Mesenchymal stem cell (in vitro differentiated cells and primary cell): ENCODE data around the gene PKD1L1.

Experiments used
- DNase-seq: peaks from one replicate; pipeline ENCODE4 v3.0.0-alpha.2; 2013
- H2AFZ ChIP-seq: one replicate; pipeline ENCODE4 v1.6.1; 2013; ENCODE audit warnings: low read depth, mild to moderate bottlenecking, control low read depth, inconsistent platforms, low read length, moderate library complexity
- H2AK5ac ChIP-seq: 2 replicates; pipeline ENCODE4 v1.6.1; 2013; ENCODE audit warnings: low read length, moderate library complexity, mild to moderate bottlenecking, inconsistent platforms; ENCODE audit not compliant: severe bottlenecking
- H2BK120ac ChIP-seq: one replicate; pipeline ENCODE4 v1.6.1; 2013; ENCODE audit warnings: low read depth, mild to moderate bottlenecking, inconsistent platforms, low read length, moderate library complexity
- H2BK12ac ChIP-seq, 2 experiments: one replicate each; pipeline ENCODE4 v1.6.1; 2013; ENCODE audit warnings: inconsistent platforms in 2 of 2, low read length in 2 of 2, mild to moderate bottlenecking in 2 of 2, moderate library complexity in 2 of 2, control low read depth in 1 of 2
- H2BK15ac ChIP-seq: one replicate; pipeline ENCODE4 v1.6.1; 2013; ENCODE audit warnings: mild to moderate bottlenecking, low read depth, inconsistent platforms; ENCODE audit not compliant: poor library complexity, severe bottlenecking
- H2BK5ac ChIP-seq: 2 replicates; pipeline ENCODE4 v1.6.1; 2013; ENCODE audit warnings: low read depth, mild to moderate bottlenecking, low read length, control low read depth, inconsistent platforms; ENCODE audit not compliant: poor library complexity, severe bottlenecking
- H3K14ac ChIP-seq, 2 experiments: one replicate each; pipeline ENCODE4 v1.6.1; 2013; ENCODE audit warnings: inconsistent platforms in 2 of 2, low read length in 2 of 2, control low read depth in 1 of 2, mild to moderate bottlenecking in 1 of 2, moderate library complexity in 1 of 2
- H3K18ac ChIP-seq, 2 experiments: one replicate each; pipeline ENCODE4 v1.6.1; 2013; ENCODE audit warnings: inconsistent platforms in 2 of 2, low read length in 2 of 2, control low read depth in 1 of 2, low read depth in 1 of 2, mild to moderate bottlenecking in 1 of 2
- H3K23ac ChIP-seq, 2 experiments: one replicate each; pipeline ENCODE4 v1.6.1; 2013; ENCODE audit warnings: inconsistent platforms in 2 of 2, low read length in 2 of 2, mild to moderate bottlenecking in 2 of 2, moderate library complexity in 2 of 2, control low read depth in 1 of 2
- H3K27ac ChIP-seq: 2 replicates; pipeline ENCODE4 v1.5.1; 2013; ENCODE audit warnings: mild to moderate bottlenecking, moderate library complexity, low read length, control low read depth, inconsistent platforms; ENCODE audit not compliant: poor library complexity, severe bottlenecking
- H3K27me3 ChIP-seq, 2 experiments: 2 replicates each; pipeline versions ENCODE4 v1.6.1 to v1.7.0; 2013; ENCODE audit warnings: low read length in 2 of 2, mild to moderate bottlenecking in 2 of 2, moderate library complexity in 2 of 2, control low read depth in 1 of 2, inconsistent platforms in 1 of 2; ENCODE audit not compliant: control insufficient read depth in 1 of 2, insufficient read depth in 1 of 2
- H3K36me3 ChIP-seq, 2 experiments: 2 replicates each; pipeline versions ENCODE4 v1.6.1 to v1.7.0; 2013; ENCODE audit warnings: low read length in 2 of 2, control low read depth in 1 of 2, inconsistent platforms in 1 of 2, low read depth in 1 of 2, mild to moderate bottlenecking in 1 of 2; ENCODE audit not compliant: insufficient read depth in 2 of 2, control insufficient read depth in 1 of 2
- H3K4ac ChIP-seq, 2 experiments: one replicate each; pipeline ENCODE4 v1.6.1; 2013; ENCODE audit warnings: inconsistent platforms in 2 of 2, low read length in 2 of 2, mild to moderate bottlenecking in 2 of 2, moderate library complexity in 2 of 2, control low read depth in 1 of 2, low read depth in 1 of 2
- H3K4me1 ChIP-seq: 2 replicates; pipeline ENCODE4 v1.6.1; 2013; ENCODE audit warnings: low read depth, low read length, control low read depth; ENCODE audit not compliant: control insufficient read depth, insufficient read depth
- H3K4me2 ChIP-seq: 2 replicates; pipeline ENCODE4 v1.6.1; 2013; ENCODE audit warnings: low read length, mild to moderate bottlenecking, inconsistent platforms; ENCODE audit not compliant: poor library complexity, severe bottlenecking
- H3K4me3 ChIP-seq, 2 experiments: 2 replicates each; pipeline versions ENCODE4 v1.5.1 to v1.7.0; 2013; ENCODE audit warnings: low read length in 2 of 2, mild to moderate bottlenecking in 2 of 2, control low read depth in 1 of 2, low read depth in 1 of 2; ENCODE audit not compliant: insufficient read depth in 1 of 2
- H3K79me1 ChIP-seq: replicated peaks from 2 replicates; pipeline ENCODE4 v1.6.1; 2013; ENCODE audit warnings: mild to moderate bottlenecking, control low read depth, low read length, inconsistent platforms; ENCODE audit not compliant: poor library complexity, severe bottlenecking
- H3K9ac ChIP-seq: 2 replicates; pipeline ENCODE4 v1.7.0; 2013; ENCODE audit warnings: mild to moderate bottlenecking, low read length, moderate library complexity
- H3K9me3 ChIP-seq: 2 replicates; pipeline ENCODE4 v1.7.0; 2013; ENCODE audit warnings: mild to moderate bottlenecking, low read length; ENCODE audit not compliant: control insufficient read depth
- H4K8ac ChIP-seq: one replicate; pipeline ENCODE4 v1.6.1; 2013; ENCODE audit warnings: inconsistent platforms, mild to moderate bottlenecking, low read length, moderate library complexity
- H4K91ac ChIP-seq: one replicate; pipeline ENCODE4 v1.6.1; 2013; ENCODE audit warnings: mild to moderate bottlenecking, low read length, inconsistent platforms
- WGBS: methylation state at CpG from one replicate; pipeline ENCODE4 v1.1.7; 2013; ENCODE audit warnings: mixed read lengths; 5-methylcytosine and 5-hydroxymethylcytosine counted together

The PKD1L1 gene

DNA sequence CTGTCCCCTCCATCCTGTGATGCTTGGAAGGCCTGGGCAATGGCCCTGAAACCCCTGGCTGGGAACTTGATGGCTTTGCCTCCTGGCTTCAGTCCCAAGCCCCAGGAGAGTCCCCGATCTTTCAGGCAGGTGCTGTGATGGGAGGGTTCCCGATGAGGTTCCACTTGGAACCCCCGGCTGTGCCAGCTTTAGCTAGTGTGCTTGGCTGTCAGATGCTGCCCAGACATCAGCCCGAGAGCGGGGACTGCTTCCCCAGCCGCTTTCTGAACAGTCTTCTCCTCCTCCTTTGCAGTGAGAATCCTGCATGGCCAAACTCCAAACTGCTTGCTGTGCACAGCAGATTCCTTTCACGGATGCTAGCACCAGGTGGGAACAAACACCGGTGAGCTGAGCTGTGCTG, 58.1 kb downstream of the PKD1L1 start:
- 96% methylated on average over 8 of the region's 8 CpGs for WGBS
- Histone ChIP-seq H3K9me3 (no peaks in the 10 kb centered on the region), H3K4me2 (no peak overlapping the region), H3K23ac (no peak overlapping the region), H3K4me3 (no peak overlapping the region), H3K27me3 (peaks cover 13 to 27% of the 10 kb centered on the region in 2 experiments), H2BK120ac (no peak overlapping the region), H2BK15ac (peak overlapping the region; percentile 1), H3K4me1 (peaks cover 5% of the 10 kb centered on the region), H3K4ac (no peak overlapping the region), H3K79me1 (no peaks in the 10 kb centered on the region), H2BK12ac (no peak overlapping the region), H2AK5ac (no peak overlapping the region), H3K9ac (no peak overlapping the region), H3K36me3 (no peaks in the 10 kb centered on the region), H4K91ac (no peak overlapping the region), H3K14ac (no peak overlapping the region), H3K18ac (no peak overlapping the region), H4K8ac (peak overlapping the region; percentile 43), H2BK5ac (no peak overlapping the region), H3K27ac (no peak overlapping the region), H2AFZ (no peak overlapping the region)
- DNase-seq: no peak

DNA sequence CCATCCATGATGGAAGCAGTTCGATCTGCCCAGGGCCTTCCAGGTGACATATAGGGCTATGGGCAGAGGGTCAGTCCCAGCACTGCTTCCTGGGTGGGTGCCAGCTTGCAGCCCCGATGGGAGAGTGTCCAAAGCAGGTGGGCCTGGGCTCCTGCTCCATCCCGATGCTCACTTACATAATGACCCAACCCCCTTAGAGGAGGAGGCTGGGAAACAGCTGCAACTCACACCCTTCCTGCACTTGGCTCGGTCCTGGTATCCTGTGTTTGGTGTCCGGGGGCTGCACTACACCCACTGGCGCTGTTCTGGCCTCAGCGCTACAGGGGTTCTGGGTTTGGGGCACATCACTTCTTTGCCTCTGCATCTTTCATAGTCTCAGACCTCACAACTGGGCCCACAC, 58.5 kb downstream of the PKD1L1 start:
- Histone ChIP-seq H2BK12ac (no peak overlapping the region), H3K4ac (no peak overlapping the region), H3K9me3 (no peaks in the 10 kb centered on the region), H2BK120ac (no peak overlapping the region), H2AK5ac (no peak overlapping the region), H3K4me2 (no peak overlapping the region), H3K9ac (no peak overlapping the region), H2BK15ac (no peak overlapping the region), H3K79me1 (no peaks in the 10 kb centered on the region), H4K91ac (no peak overlapping the region), H3K14ac (no peak overlapping the region), H2BK5ac (no peak overlapping the region), H3K4me3 (no peak overlapping the region), H4K8ac (no peak overlapping the region), H3K27me3 (peaks cover 17 to 31% of the 10 kb centered on the region in 2 experiments), H3K18ac (no peak overlapping the region), H3K36me3 (no peaks in the 10 kb centered on the region), H3K4me1 (peaks cover 5% of the 10 kb centered on the region), H3K27ac (no peak overlapping the region), H3K23ac (no peak overlapping the region), H2AFZ (no peak overlapping the region)
- 95% methylated on average over 7 of the region's 7 CpGs for WGBS
- DNase-seq: no peak

DNA sequence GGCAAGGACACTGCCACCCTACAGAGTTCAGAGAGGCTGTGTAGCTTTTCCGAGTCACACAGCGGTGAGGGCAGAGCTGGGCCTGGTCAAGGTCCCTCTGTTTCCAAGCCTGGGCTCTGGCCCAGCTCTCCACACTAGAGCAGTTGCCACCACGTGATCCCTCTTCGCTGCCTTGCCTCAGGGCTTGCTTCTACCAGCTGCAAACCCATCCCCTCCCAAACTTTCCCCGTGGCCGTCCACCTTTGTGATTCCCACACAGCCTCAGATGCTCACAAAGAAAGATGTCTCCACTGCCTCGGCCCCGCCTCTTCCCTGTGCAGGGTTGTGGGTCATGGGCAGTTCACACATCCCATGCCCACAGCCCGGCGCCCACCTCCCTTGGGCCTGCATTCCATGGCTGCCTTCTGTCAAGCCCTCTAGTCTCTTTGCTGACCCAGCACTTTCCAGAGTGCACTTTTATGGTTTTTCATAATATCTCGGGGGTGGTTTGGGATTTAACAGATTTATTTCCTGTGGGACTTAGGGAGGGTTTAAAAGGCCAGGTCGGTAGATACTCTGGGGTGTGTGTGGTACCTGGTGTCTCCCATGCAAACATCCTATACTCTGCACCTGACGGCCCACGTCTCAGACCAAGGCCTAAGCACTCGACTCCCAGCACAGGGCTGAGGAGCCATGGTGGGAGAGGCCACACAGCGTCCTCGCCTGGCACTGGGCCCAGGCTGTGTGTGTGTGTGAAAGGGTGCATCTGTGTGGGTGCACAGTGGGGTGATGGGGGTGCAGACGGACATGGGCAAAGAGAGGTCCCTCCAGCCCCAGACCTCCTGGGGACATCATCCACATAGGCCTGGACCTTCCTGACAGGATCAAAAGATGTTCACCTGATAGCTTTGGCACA, 59.6 kb downstream of the PKD1L1 start:
- Histone ChIP-seq H3K14ac (no peak overlapping the region), H3K18ac (no peak overlapping the region), H2AFZ (no peak overlapping the region), H3K4me2 (no peak overlapping the region), H3K9me3 (no peaks in the 10 kb centered on the region), H3K4me1 (peaks cover 5% of the 10 kb centered on the region), H3K79me1 (no peaks in the 10 kb centered on the region), H3K4ac (no peak overlapping the region), H3K36me3 (no peaks in the 10 kb centered on the region), H3K27ac (no peak overlapping the region), H3K27me3 (peaks cover 28 to 42% of the 10 kb centered on the region in 2 experiments), H3K9ac (no peak overlapping the region), H2BK5ac (no peak overlapping the region), H4K8ac (no peak overlapping the region), H2AK5ac (no peak overlapping the region), H2BK12ac (no peak overlapping the region), H4K91ac (no peak overlapping the region), H3K4me3 (no peak overlapping the region), H3K23ac (no peak overlapping the region), H2BK15ac (no peak overlapping the region), H2BK120ac (no peak overlapping the region)
- DNase-seq: no peak
- WGBS: 92% methylated on average over 16 of the region's 18 CpGs

DNA sequence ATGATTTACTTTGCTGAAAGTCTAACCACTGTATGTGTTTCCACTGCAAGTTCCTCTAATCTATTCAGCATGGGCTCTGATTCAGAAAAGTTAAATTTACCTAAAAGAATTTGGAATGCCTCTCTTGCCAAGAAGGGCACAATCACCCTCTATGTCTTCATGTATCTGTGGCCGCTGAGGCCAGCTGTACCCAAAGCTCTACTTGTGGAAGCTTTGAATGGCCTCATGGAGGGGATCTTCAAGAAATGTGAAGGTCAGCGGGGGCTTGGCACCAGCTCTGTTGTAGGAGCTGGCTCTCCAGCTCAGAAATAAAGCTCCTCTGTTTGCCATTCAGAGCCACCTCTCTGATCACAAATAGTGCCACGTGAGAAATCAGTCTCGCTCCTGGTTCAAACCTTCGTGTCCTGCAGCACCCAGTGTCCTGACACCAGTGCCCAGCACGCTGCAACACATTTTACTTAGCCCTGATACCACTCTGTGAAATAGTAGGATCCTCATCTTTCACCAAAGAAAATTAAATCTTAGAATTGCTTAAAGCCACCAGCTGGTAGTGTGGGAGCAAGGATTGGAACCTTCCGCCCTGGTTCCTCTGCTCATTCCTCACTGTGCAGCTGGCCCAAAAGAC, 61.1 kb downstream of the PKD1L1 start:
- no peak overlapping the region for H3K4me3 ChIP-seq
- no peak overlapping the region for H2BK15ac ChIP-seq
- H2BK12ac ChIP-seq: no peak overlapping the region
- no peaks in the 10 kb centered on the region for H3K36me3 ChIP-seq
- H3K4me1 ChIP-seq: peaks cover 5% of the 10 kb centered on the region
- H2BK5ac ChIP-seq: no peak overlapping the region
- no peak overlapping the region for H3K18ac ChIP-seq
- H2AFZ ChIP-seq: no peak overlapping the region
- H2AK5ac ChIP-seq: no peak overlapping the region
- no peaks in the 10 kb centered on the region for H3K9me3 ChIP-seq
- H3K23ac ChIP-seq: no peak overlapping the region
- no peak overlapping the region for H3K4me2 ChIP-seq
- 94% methylated on average over 7 of the region's 7 CpGs for WGBS
- no peak overlapping the region for H4K8ac ChIP-seq
- H3K14ac ChIP-seq: no peak overlapping the region
- no peak overlapping the region for H3K27ac ChIP-seq
- H3K4ac ChIP-seq: no peak overlapping the region
- H4K91ac ChIP-seq: no peak overlapping the region
- no peak overlapping the region for H2BK120ac ChIP-seq
- DNase-seq: no peak
- no peak overlapping the region for H3K9ac ChIP-seq
- no peaks in the 10 kb centered on the region for H3K79me1 ChIP-seq
- H3K27me3 ChIP-seq: peaks cover 33 to 42% of the 10 kb centered on the region in 2 experiments
